Endodermal cell (in vitro differentiated cells): ENCODE results near the gene TNFRSF1A. TPM values are rescaled to one million over a fixed set of nuclear protein-coding genes. Genes with fewer than 3 reads are reported as not detected.

Experiments
- DNase-seq: peaks from one replicate; pipeline ENCODE4 v3.0.0-alpha.2; 2017
- H3K27ac ChIP-seq: 2 replicates; pipeline ENCODE4 v1.5.1; 2013; ENCODE audit warnings: mild to moderate bottlenecking, low read depth, low read length, moderate library complexity
- H3K27me3 ChIP-seq: 2 replicates; pipeline ENCODE4 v1.6.1; 2013; ENCODE audit warnings: mild to moderate bottlenecking, low read length, moderate library complexity; ENCODE audit not compliant: insufficient read depth, control insufficient read depth, poor library complexity, severe bottlenecking
- H3K36me3 ChIP-seq: 2 replicates; pipeline ENCODE4 v1.7.0; 2013; ENCODE audit warnings: mild to moderate bottlenecking, low read length, moderate library complexity; ENCODE audit not compliant: control insufficient read depth, insufficient read depth
- H3K4me1 ChIP-seq: one replicate; pipeline ENCODE4 v1.7.0; 2013; ENCODE audit warnings: low read length; ENCODE audit not compliant: control insufficient read depth, insufficient read depth
- H3K4me3 ChIP-seq: 2 replicates; pipeline ENCODE4 v1.5.1; 2013; ENCODE audit warnings: mild to moderate bottlenecking, low read length, moderate library complexity
- H3K9ac ChIP-seq: 2 replicates; pipeline ENCODE4 v1.6.1; 2013; ENCODE audit warnings: mild to moderate bottlenecking, low read length, moderate library complexity; ENCODE audit not compliant: poor library complexity, severe bottlenecking; ENCODE audit errors: extremely low read depth
- H3K9me3 ChIP-seq: 2 replicates; pipeline ENCODE4 v1.6.1; 2013; ENCODE audit warnings: mild to moderate bottlenecking, low read length, moderate library complexity; ENCODE audit not compliant: control insufficient read depth
- H3K27ac Mint-ChIP-seq: 2 replicates; pipeline ENCODE4 v1.8.0; 2020; ENCODE audit warnings: mixed read lengths
- H3K27me3 Mint-ChIP-seq: 2 replicates; pipeline ENCODE4 v1.8.0; 2021; ENCODE audit warnings: mild to moderate bottlenecking, mixed read lengths; ENCODE audit not compliant: insufficient read depth
- H3K36me3 Mint-ChIP-seq: 2 replicates; pipeline ENCODE4 v1.8.0; 2020; ENCODE audit warnings: low read depth, mixed read lengths
- H3K4me1 Mint-ChIP-seq: 2 replicates; pipeline ENCODE4 v1.8.0; 2020; ENCODE audit warnings: mixed read lengths
- H3K4me3 Mint-ChIP-seq: 2 replicates; pipeline ENCODE4 v1.8.0; 2020; ENCODE audit warnings: mild to moderate bottlenecking, moderate library complexity, mixed read lengths
- H3K9me3 Mint-ChIP-seq: 2 replicates; pipeline ENCODE4 v1.8.0; 2020; ENCODE audit warnings: mild to moderate bottlenecking, mixed read lengths
- WGBS, 2 experiments: methylation state at CpG; one replicate each; pipeline versions ENCODE4 v1.1.5 to v1.1.7; 2013; ENCODE audit warnings: missing lambda C conversion rate in 2 of 2, mixed read lengths in 1 of 2; ENCODE audit not compliant: insufficient coverage in 1 of 2, insufficient read length in 1 of 2; 5-methylcytosine and 5-hydroxymethylcytosine counted together
- total RNA-seq, 2 donors: library from RNA; stranded (reverse); fragmentation: NEBNext Ultra II Directional in 1 of 2; extraction: Animal tissue kit (Norgen Biotek cat#: 25700) in 1 of 2; gene quantifications; 2 replicates in 1 of 2; 3 replicates in 1 of 2; pipeline ENCODE4 v1.2.1, GENCODE V29; 2021
- TF ChIP-seq, protein P1 (sequence below): fragments of 200-600 bp; sonication (generic); conservative IDR thresholded peaks from 2 replicates; pipeline ENCODE4 v1.5.0; 2021; ENCODE audit warnings: antibody characterized with exemption, mild to moderate bottlenecking

Gene TNFRSF1A
- total RNA-seq, 2 donors from 2014 or later: 43.2 to 86.2 TPM

GRCh38 chr12:6337958-6338433, 3.9 kb downstream of the TNFRSF1A start:
- H3K9ac ChIP-seq: no peak overlapping the region
- WGBS, 2 experiments: 74 to 76% methylated on average over 9 to 11 of the region's 12 CpGs

DNA sequence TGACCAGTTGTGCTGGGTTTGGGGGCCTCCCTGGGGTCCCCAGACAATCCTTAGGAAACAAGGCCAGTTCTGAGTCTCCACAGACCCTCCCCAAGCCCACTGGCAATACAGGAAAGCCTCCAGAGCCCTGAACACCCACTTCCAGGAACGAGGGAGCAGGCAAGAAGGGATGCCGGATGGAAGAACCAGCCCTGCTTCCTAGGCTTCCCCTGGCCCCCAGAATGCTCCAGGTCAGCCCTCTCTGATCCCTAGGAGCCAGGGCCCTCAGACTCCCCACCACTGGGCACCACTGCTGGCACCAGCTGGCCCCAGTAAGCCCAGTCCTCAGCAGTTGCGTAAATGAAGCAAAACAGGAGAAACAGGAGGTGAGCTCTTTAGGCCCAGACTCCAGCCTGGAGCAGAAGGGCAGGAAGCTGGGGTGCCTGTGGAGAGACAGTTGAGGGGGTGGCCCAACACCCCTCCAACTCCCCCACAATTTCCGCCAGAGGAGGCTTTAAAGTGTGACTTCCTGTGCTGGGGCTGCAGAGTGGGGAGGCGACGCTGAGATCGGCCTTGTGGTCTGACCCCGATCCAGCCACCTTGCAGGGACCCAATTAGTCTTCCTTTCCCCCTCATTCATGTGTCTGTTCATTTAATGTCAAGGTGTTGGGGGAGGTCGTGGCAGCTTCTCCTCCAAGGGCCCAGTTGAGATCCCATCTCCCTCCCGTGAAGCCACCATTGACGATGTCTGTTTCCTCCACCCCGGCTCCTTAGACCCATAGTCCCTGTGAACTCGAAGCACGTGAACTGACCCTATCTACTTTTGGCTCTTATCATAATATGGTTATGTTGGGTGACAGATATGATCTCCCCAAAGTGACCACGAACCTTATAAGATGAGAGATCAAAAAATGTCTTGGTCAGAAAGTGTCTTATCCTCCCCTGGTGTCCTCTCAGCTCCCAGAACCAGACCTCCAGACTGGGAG, 4.7 kb downstream of the TNFRSF1A start:
- no peak overlapping the region for H3K27ac Mint-ChIP-seq

More at GRCh38 chr12:6337958-6338433, 3.9 kb downstream of the TNFRSF1A start:
- Histone ChIP-seq H3K4me3 (no peak overlapping the region), H3K36me3 (peaks cover 19% of the 10 kb centered on the region), H3K4me1 (peaks cover 20% of the 10 kb centered on the region), H3K27ac (no peak overlapping the region), H3K27me3 (no peaks in the 10 kb centered on the region), H3K9me3 (no peaks in the 10 kb centered on the region)
- H3K4me1 Mint-ChIP-seq: peaks cover 31% of the 10 kb centered on the region
- no peak overlapping the region for H3K4me3 Mint-ChIP-seq
- peaks cover 22% of the 10 kb centered on the region for H3K36me3 Mint-ChIP-seq
- TF ChIP-seq, protein P1, sequence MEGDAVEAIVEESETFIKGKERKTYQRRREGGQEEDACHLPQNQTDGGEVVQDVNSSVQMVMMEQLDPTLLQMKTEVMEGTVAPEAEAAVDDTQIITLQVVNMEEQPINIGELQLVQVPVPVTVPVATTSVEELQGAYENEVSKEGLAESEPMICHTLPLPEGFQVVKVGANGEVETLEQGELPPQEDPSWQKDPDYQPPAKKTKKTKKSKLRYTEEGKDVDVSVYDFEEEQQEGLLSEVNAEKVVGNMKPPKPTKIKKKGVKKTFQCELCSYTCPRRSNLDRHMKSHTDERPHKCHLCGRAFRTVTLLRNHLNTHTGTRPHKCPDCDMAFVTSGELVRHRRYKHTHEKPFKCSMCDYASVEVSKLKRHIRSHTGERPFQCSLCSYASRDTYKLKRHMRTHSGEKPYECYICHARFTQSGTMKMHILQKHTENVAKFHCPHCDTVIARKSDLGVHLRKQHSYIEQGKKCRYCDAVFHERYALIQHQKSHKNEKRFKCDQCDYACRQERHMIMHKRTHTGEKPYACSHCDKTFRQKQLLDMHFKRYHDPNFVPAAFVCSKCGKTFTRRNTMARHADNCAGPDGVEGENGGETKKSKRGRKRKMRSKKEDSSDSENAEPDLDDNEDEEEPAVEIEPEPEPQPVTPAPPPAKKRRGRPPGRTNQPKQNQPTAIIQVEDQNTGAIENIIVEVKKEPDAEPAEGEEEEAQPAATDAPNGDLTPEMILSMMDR: no peak
- no peaks in the 10 kb centered on the region for H3K9me3 Mint-ChIP-seq
- no peaks in the 10 kb centered on the region for H3K27me3 Mint-ChIP-seq
- peak; percentile 77 for DNase-seq
- no peak overlapping the region for H3K27ac Mint-ChIP-seq

DNA sequence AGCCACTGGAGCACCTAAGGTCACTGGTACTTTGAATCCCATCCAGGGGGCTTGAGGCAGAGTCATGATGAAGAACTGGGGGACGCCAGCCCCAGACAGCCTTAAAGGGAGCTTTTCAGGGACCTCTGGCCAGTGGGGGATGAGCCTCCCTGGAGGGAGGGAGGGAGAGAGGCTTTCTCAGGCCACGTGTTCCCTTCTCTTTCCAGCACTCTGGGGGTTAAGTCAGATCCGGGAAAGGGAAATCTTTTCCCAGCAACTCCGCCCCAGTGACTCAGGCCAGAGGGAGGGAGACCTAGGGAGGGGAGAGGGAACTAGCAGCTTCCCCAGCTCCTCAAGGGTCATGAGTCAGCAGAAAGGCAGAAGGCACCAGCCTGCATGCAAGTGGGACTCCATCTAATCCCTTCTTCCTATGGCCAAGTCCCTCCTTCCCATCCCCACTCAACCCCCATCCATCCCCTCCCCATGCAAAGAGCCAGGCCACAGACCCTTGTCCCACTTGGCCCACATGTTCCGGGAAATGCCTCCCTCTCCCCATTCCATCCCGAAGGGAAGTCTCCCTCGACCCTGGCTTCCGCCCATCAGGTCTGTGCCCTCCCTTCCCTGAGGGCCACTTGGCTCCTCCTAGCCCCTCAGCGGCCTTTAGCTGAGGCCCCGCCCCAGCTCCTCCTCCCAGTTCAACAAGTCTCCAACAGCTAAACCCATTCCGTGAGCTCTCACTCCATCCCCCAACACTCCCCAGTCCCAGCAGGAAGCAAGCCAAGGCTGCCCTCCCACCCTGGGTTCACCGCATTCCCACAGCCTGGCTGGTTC, 5.6 kb downstream of the TNFRSF1A start:
- Histone ChIP-seq H3K4me3 (peak overlapping the region; percentile 72), H3K9ac (peak overlapping the region; percentile 47), H3K9me3 (no peaks in the 10 kb centered on the region), H3K36me3 (peaks cover 31% of the 10 kb centered on the region), H3K4me1 (peaks cover 20% of the 10 kb centered on the region), H3K27ac (peak overlapping the region; percentile 92), H3K27me3 (no peaks in the 10 kb centered on the region)
- H3K4me3 Mint-ChIP-seq: no peak overlapping the region
- WGBS, 2 experiments: 0 to 3% methylated on average over 6 to 12 of the region's 12 CpGs
- TF ChIP-seq, protein P1: no peak
- H3K4me1 Mint-ChIP-seq: peaks cover 19% of the 10 kb centered on the region
- H3K9me3 Mint-ChIP-seq: no peaks in the 10 kb centered on the region
- peaks cover 39% of the 10 kb centered on the region for H3K36me3 Mint-ChIP-seq
- H3K27ac Mint-ChIP-seq: no peak overlapping the region
- no peaks in the 10 kb centered on the region for H3K27me3 Mint-ChIP-seq
- peak; percentile 100 for DNase-seq

More for the DNA sequence above, 4.7 kb downstream of the TNFRSF1A start:
- peak overlapping the region; percentile 92 for H3K27ac ChIP-seq
- peaks cover 27% of the 10 kb centered on the region for H3K36me3 ChIP-seq
- H3K27me3 ChIP-seq: no peaks in the 10 kb centered on the region
- peak overlapping the region; percentile 45 for H3K9ac ChIP-seq
- no peaks in the 10 kb centered on the region for H3K9me3 ChIP-seq
- Mint-ChIP-seq H3K4me3 (no peak overlapping the region), H3K4me1 (peaks cover 22% of the 10 kb centered on the region), H3K27me3 (no peaks in the 10 kb centered on the region), H3K36me3 (peaks cover 30% of the 10 kb centered on the region), H3K9me3 (no peaks in the 10 kb centered on the region)
- TF ChIP-seq, protein P1: no peak
- DNase-seq: no peak
- H3K4me3 ChIP-seq: peak overlapping the region; percentile 72
- H3K4me1 ChIP-seq: peaks cover 20% of the 10 kb centered on the region
- WGBS, 2 experiments: 62 to 76% methylated on average over 10 to 15 of the region's 15 CpGs
